GM20000 (cell line): ENCODE results near the gene IL32.
A peak's percentile ranks its signal among the peaks of the same experiment; 100 is the strongest.

Experiments
- DNase-seq: peaks from one replicate; pipeline ENCODE4 v3.0.0; 2012; ENCODE audit warnings: low spot score
- TF ChIP-seq, protein P1 (sequence below): IDR thresholded peaks from 2 replicates; pipeline ENCODE4 v1.5.1; 2012; ENCODE audit warnings: mild to moderate bottlenecking, control low read depth; ENCODE audit errors: extremely low read depth, missing control alignments

IL32 gene

GRCh38 chr16:3056336-3057180 is 8.9 kb upstream of the IL32 start:
- TF ChIP-seq, protein P1, sequence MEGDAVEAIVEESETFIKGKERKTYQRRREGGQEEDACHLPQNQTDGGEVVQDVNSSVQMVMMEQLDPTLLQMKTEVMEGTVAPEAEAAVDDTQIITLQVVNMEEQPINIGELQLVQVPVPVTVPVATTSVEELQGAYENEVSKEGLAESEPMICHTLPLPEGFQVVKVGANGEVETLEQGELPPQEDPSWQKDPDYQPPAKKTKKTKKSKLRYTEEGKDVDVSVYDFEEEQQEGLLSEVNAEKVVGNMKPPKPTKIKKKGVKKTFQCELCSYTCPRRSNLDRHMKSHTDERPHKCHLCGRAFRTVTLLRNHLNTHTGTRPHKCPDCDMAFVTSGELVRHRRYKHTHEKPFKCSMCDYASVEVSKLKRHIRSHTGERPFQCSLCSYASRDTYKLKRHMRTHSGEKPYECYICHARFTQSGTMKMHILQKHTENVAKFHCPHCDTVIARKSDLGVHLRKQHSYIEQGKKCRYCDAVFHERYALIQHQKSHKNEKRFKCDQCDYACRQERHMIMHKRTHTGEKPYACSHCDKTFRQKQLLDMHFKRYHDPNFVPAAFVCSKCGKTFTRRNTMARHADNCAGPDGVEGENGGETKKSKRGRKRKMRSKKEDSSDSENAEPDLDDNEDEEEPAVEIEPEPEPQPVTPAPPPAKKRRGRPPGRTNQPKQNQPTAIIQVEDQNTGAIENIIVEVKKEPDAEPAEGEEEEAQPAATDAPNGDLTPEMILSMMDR = no peak
- DNase-seq = no peak

DNA sequence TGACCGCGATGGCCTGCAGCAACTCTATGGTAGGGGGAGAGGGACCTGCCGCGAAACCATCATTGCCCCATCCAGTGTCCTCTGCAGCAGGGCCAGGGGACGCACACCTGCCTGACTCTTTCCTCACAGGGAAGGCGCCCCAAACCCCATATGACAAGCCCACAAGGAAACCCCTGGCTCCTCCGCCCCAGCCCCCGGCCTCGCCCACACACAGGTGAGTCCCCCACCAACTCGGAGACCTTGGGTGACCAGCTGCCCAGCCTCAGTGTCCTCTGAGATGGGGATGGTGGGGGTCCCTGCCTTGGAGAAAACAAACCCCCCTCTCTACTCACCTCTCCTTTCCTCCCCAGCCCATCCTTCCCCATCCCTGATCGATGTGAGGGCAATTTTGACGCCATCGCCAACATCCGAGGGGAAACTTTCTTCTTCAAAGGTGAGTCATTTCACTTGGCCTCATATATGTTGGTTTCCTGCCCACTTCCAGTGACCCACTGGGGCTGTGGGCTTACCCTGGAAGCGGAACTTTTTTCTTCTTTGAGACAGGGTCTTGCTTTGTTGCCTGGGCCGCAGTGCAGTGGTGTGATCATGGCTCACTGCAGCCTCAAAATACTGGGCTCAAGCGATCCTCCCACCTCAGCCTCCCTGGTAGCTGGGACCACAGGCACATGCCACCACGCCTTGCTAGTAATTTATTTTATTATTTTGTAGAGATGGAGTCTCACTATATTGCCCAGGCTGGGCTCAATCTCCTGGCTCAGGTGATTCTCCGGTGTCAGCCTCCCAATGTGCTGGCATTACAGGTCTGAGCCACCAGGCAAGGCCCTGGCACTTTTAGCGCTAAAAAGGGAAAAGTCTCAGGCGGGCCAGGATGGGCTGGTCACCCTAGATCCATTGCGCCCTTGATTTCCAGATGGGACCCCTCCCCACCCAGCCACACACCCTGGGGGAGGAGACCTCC is 8.0 kb upstream of the IL32 start:
- no peak for DNase-seq
- TF ChIP-seq, protein P1 = no peak

DNA sequence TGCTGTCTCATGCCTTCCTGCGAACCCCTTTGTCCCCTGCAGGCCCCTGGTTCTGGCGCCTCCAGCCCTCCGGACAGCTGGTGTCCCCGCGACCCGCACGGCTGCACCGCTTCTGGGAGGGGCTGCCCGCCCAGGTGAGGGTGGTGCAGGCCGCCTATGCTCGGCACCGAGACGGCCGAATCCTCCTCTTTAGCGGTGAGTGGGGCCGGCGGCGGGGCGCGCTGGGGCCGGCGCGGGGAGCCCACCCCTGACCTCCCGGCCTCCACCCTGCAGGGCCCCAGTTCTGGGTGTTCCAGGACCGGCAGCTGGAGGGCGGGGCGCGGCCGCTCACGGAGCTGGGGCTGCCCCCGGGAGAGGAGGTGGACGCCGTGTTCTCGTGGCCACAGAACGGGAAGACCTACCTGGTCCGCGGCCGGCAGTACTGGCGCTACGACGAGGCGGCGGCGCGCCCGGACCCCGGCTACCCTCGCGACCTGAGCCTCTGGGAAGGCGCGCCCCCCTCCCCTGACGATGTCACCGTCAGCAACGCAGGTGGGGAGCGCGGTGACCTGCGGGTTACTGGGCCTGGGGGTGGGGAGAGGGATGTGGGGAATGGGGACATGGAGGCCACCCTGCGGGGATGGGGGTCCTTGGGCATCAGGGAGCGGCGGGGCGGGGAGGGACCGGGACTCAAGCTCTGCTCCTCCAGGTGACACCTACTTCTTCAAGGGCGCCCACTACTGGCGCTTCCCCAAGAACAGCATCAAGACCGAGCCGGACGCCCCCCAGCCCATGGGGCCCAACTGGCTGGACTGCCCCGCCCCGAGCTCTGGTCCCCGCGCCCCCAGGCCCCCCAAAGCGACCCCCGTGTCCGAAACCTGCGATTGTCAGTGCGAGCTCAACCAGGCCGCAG is 7.1 kb upstream of the IL32 start:
- TF ChIP-seq, protein P1 = peak; percentile 69
- DNase-seq = peak; percentile 85

DNA sequence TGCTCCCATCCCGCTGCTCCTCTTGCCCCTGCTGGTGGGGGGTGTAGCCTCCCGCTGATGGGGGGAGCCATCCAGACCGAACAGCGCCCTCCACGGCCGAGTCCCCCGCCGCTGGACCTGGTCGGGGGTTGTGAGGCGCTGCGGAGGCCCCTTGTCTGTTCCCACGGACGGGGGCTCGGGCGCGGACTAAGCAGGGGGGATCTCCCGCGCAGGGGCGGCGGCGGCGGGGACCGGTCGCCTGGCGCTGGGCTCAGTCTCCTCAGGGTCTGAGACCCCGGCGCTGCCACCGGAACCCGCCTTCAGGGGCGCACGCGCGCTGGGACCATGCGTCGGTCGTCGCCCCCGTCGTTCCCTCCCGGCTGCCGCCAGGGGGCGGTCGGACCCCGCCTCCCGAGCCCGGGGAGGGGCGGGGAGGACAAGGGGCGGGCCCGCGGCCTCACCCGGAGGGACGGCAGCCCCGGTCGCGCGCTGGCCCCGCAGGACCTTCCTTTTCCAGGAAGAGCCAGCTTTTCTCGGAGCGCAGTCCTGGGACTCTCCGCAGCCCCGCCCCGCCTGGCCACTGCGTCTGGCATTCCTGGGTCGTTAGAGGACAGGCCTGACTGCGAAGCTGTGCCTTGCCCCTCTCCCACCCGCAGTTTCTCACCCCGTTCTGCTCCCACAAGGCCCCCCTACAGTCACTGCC is 6.3 kb upstream of the IL32 start:
- TF ChIP-seq, protein P1 = peak; percentile 97
- DNase-seq = peak; percentile 97

DNA sequence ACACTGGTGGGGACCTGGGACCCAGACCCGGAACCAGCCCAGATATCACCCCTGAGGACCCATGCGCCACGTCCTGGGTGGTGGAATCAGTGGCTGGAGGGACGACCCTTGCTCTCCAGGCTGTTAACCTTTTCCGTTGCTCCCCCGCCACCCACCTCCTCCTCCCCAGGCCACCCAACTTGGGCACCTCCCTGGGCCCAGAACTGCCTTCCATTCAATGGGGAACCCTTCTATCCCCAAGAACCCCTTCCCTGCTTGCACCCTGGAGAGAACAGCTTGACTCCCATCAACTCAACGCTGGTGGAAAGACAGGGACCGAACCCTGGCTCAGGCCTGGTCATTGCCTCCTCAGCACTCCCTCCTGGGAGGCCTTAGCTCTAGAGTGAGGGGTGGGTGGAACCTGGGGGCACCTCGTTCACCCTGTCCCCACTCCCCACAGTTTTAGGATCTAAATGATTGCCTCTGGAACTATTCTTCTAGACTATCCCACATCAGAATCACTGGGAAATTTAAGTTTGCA is 5.7 kb upstream of the IL32 start:
- no peak for DNase-seq
- TF ChIP-seq, protein P1 = no peak

GRCh38 chr16:3060339-3061127 is 4.9 kb upstream of the IL32 start:
- no peak for DNase-seq
- TF ChIP-seq, protein P1 = no peak
